Subcutaneous adipose tissue (tissue), 4 donors: Measurements from ENCODE around the gene SLC16A12. TPM values are rescaled to one million over a fixed set of nuclear protein-coding genes. Genes with fewer than 3 reads are reported as not detected.

ENCODE experiments used
- total RNA-seq, 4 donors: library from RNA; depleted of rRNA; stranded (reverse); fragments of >200 nt; gene quantifications; one replicate each; pipeline ENCODE4 v1.1.0, GENCODE V29; 2016
- TF ChIP-seq, protein P1 (sequence below): fragments of 450-650 bp; IDR thresholded peaks from one replicate; pipeline ENCODE4 v1.5.1; 2016; ENCODE audit warnings: low read depth, mild to moderate bottlenecking, control low read depth, antibody characterized with exemption, moderate library complexity

Gene SLC16A12
- total RNA-seq, 4 donors from 2014 or later = 1.0 to 8.9 (median 4.2) TPM

DNA sequence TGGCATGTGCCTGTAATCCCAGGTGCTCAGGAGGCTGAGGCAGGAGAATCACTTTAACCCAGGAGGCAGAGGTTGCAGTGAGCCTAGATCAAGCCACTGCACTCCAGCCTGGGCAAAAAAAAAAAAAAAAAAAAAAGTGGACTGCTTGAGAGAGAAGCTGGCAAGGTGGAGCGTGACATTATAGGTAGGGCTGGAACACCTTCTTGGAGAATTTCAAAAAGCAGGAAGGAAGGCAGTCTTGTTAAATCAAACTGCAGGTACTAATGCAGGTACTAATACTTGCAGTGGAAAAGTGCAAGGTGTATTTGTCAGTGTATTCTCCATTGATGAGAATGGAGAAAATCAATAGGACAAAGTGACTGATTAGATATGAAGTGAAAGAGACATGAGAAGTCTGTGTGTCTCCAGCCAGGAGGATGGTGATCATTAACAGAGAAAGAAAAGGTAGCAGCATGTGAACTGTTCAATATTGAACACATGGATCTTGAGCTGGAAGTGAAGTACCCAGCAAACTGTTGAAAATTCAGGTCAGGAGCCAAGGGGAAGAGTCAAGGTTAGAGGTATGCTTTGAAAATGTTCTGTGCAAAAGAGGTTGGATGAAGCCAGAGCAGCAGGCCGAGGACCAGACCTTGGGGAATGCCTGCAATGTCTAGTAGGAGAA lies 12.6 kb upstream of the SLC16A12 start:
- TF ChIP-seq, protein P1, sequence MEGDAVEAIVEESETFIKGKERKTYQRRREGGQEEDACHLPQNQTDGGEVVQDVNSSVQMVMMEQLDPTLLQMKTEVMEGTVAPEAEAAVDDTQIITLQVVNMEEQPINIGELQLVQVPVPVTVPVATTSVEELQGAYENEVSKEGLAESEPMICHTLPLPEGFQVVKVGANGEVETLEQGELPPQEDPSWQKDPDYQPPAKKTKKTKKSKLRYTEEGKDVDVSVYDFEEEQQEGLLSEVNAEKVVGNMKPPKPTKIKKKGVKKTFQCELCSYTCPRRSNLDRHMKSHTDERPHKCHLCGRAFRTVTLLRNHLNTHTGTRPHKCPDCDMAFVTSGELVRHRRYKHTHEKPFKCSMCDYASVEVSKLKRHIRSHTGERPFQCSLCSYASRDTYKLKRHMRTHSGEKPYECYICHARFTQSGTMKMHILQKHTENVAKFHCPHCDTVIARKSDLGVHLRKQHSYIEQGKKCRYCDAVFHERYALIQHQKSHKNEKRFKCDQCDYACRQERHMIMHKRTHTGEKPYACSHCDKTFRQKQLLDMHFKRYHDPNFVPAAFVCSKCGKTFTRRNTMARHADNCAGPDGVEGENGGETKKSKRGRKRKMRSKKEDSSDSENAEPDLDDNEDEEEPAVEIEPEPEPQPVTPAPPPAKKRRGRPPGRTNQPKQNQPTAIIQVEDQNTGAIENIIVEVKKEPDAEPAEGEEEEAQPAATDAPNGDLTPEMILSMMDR = no peak

GRCh38 chr10:89543841-89544240 lies 8.4 kb upstream of the SLC16A12 start:
- TF ChIP-seq, protein P1 = no peak

DNA sequence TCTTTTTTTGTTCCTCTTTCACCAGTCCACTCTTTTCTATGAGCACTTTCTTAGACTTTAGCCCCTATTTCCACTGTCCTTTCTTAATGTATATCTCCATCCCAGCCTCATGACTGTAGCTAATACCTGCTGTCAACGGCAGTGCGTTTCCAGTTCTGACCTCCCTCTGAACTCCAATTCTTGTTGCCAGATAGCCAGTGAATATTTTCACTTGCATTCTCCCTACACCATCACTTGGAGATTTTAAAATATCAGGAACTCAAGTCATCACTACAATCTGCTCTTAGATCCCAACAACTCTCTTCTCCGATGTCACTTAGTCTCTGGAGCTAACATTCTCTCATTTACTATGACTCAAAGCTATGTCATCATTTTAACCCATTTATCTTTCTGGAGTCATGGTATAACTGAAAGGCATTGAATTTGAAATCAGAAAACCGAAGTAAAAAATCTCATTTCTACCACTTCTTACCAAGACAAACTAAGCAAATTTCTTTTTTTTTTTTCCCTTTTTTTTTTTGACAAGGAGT lies 5.1 kb upstream of the SLC16A12 start:
- TF ChIP-seq, protein P1 = no peak

DNA sequence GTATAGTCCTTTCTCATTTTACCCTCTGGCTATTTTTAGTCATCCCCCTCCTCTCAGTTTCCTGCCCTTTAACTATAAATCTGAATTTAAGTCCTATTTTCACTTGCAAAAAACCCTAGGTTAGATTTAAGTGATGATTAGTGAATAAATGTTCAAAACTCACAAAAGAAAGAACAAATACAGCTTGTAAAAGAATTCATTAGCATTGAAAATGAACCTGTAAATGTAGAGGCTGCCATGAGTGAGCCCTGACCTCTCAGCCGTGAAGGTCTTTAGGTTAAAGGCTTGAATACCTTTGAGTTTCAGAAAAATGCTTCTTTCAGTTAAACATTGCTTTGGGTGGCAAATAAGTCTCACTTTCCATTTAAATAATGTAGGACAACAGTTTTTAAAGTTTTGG lies 2.0 kb upstream of the SLC16A12 start:
- TF ChIP-seq, protein P1 = no peak

- TF ChIP-seq, protein P1 = no peak
Observed at GRCh38 chr10:89536013-89536354, 590 bp upstream of the SLC16A12 start.

- TF ChIP-seq, protein P1 = no peak
Observed at GRCh38 chr10:89534826-89535166, 598 bp downstream of the SLC16A12 start.

- TF ChIP-seq, protein P1 = no peak
Observed at GRCh38 chr10:89532476-89532875, 2.9 kb downstream of the SLC16A12 start.
